Subcutaneous adipose tissue (tissue), 4 donors: ENCODE data around the gene SCRN2. TPM values are rescaled to one million over a fixed set of nuclear protein-coding genes. Genes with fewer than 3 reads are reported as not detected.

Experiments
- CTCF ChIP-seq: fragments of 450-650 bp; IDR thresholded peaks from one replicate; pipeline ENCODE4 v1.5.1; 2016; ENCODE audit warnings: low read depth, mild to moderate bottlenecking, control low read depth, antibody characterized with exemption, moderate library complexity
- total RNA-seq, 4 donors: library from RNA; depleted of rRNA; stranded (reverse); fragments of >200 nt; gene quantifications; one replicate each; pipeline ENCODE4 v1.1.0, GENCODE V29; 2016

SCRN2 gene
- total RNA-seq, 4 donors from 2014 or later = 32.8 to 194 (median 79.8) TPM

DNA sequence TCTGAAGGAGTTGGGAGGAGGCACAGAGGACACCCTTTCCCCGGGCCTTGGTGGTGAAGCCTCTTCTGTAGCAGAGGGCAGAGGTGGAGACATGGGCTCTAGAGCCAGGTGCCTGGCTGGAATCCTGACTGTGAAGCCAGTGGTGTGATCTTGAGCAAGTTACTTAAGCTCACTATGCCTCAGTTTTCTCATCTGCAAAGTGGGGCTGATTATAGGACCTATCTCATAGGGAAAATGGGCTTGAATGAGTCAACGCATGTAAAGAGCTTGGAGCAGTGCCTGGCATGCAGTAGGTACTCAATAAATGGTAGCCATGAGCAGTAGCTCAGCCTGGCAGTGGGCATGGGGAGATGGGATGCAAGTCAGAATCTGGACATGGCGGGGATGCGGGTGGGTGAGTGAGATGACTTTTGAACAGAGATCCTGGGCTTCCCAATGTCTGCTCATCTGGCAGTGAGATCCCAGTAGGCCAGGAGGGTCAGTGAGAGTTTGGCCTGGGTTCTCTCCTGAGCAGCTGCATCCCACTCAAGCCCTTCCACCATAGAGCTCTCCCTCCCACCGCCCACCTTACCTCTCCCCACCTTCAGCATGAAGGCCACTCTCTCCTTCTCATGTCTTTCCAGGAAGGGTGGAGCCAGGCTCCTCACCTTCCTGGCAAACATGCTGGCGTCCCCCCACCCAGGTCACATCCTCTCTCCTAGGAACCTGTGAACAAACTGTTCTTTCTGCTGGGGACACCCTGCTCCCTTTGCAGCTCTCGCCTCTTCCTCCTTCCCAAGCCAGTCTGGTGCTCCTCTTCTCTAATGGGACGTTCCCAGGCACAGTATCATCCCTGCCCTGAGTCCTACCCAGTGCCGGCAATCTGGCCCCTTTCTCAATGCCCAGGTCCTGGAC, 41.9 kb upstream of the SCRN2 start:
- TF ChIP-seq CTCF = no peak

DNA sequence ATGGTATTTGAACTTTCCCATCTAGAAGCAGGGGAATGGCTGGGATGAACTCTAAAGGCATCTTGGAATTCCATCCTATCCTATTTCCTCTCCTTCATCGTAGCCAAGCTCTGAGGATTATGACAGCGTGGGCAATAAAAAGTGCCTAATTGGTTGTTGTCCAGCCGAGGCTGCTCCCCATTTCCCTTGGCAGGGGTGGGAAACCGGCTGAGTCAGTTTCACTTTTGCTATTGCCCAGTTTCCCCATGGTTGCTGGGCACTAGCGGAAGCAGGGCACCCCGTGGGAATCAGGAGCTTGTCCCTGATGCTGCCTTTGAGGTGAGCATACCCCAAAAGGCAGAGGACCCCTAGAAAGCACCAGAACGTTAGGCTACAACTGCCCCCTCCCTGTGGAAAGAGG, 41.2 kb upstream of the SCRN2 start:
- TF ChIP-seq CTCF = no peak

DNA sequence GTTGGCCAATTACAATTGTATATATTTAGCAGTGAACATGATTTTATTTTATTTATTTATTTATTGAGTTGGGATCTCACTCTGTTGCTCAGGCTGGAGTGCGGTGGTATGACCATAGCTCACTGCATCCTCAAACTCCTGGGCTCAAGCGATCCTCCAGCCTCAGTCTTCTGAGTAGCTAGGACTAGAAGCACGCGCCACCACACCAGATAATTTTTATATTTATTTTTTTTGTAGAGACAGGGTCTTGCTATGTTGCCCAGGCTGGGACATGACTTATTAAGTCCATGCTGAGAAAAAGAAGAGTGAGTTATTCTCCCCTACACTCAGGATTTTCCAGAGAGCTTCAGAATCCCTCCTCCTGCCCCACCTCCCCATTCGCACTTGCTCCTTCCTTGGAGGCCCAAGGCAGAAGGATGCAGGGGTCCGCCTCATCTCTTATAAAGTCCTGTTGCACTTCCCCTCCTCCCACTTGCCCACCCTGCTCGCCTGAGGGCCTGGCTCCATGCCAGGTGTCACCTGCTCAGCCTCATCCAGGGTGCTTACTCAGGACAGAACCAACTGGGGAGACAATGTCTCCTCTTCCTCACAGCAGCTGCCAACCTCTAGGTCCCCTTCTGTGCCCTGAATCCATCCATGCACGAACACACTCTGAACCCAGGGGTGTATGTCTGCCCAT, 38.8 kb upstream of the SCRN2 start:
- no peak for TF ChIP-seq CTCF

- no peak for TF ChIP-seq CTCF
These were observed 38.0 kb upstream of the SCRN2 start for GRCh38 chr17:47879028-47879585.

GRCh38 chr17:47878203-47879027, 37.3 kb upstream of the SCRN2 start:
- no peak for TF ChIP-seq CTCF

DNA sequence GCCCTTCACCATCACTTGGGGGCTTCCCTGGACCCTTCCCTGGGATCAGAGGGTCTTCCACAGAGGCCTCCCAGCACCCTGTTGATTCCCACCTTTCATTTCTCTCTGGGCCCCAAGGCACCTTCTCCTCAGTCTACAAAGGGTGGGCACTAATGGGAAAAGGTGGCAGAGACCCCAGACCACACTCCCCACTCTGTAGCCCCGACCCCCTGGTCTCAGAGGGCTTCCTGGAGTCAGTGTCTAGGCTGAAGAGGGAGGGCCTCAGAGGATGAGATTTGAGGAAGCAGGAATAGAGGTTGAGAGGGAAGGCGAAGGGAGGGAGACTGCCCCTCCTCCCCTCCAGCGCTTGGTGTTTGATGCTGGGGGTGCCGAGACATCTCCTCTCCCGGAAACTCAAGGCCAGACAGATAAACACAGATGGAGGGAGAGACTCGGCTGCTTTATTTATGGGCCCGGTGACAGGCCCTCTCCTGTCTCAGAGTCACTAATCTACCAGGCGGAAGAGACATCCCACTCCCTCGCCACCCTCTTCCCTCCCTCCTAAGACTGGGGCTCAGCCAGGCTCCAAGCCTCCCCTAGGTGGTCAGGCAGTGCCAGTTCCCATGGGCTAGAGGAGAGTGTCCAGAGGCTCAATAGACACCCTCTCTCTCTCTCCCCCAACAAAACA, 36.4 kb upstream of the SCRN2 start:
- no peak for TF ChIP-seq CTCF
